ENCODE results near the gene MAPK8. TPM values are rescaled to one million over a fixed set of nuclear protein-coding genes. Genes with fewer than 3 reads are reported as not detected.

Gene MAPK8
- total and polyA plus RNA-seq, 9 of the 15 experiments (the other 6 are each of a cell fraction or from before 2014, with no cell fraction given) = 6.4 to 159 (median 71.0) TPM

DNA sequence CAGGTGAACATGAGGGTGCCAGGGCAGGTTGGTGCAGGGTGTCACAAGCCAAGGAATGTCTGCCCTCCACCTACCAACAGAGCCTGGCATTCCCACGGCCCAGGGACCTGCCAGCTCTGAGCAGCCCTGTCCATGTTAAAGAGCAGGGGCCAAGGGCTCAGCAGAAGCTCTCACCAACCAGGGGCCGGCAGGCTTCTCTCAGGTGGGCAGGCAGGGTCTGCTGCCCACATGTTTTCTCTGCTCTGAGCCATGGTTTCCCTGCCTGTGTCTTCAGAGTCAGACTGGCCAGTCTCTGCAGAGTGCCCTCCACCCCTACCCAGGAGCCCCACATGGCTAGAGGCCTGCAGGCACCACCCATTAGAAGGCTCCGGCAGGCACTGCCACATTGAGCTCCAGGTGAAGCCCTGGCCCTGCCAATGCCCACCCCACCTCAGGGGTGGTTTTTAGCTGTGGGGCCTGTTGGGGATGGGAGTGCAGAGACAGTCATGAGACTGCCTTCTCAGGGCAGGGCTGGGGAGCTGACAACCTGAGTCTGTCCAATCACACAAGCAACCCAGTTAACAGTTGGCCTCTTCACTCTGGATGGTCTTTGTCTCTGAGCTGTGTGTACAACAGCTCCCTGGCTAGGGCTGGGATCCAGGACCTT lies 162.5 kb downstream of the MAPK8 start (continued):
- TF ChIP-seq, protein P1, sequence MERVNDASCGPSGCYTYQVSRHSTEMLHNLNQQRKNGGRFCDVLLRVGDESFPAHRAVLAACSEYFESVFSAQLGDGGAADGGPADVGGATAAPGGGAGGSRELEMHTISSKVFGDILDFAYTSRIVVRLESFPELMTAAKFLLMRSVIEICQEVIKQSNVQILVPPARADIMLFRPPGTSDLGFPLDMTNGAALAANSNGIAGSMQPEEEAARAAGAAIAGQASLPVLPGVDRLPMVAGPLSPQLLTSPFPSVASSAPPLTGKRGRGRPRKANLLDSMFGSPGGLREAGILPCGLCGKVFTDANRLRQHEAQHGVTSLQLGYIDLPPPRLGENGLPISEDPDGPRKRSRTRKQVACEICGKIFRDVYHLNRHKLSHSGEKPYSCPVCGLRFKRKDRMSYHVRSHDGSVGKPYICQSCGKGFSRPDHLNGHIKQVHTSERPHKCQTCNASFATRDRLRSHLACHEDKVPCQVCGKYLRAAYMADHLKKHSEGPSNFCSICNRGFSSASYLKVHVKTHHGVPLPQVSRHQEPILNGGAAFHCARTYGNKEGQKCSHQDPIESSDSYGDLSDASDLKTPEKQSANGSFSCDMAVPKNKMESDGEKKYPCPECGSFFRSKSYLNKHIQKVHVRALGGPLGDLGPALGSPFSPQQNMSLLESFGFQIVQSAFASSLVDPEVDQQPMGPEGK (CRISPR knock-in tag; IDR thresholded peaks at IDR 0.05; ENCODE audit: borderline replicate concordance) = 0 out of 2 replicates have a peak, but pooled peaks have one; percentile 65
- TF ChIP-seq, protein P2, sequence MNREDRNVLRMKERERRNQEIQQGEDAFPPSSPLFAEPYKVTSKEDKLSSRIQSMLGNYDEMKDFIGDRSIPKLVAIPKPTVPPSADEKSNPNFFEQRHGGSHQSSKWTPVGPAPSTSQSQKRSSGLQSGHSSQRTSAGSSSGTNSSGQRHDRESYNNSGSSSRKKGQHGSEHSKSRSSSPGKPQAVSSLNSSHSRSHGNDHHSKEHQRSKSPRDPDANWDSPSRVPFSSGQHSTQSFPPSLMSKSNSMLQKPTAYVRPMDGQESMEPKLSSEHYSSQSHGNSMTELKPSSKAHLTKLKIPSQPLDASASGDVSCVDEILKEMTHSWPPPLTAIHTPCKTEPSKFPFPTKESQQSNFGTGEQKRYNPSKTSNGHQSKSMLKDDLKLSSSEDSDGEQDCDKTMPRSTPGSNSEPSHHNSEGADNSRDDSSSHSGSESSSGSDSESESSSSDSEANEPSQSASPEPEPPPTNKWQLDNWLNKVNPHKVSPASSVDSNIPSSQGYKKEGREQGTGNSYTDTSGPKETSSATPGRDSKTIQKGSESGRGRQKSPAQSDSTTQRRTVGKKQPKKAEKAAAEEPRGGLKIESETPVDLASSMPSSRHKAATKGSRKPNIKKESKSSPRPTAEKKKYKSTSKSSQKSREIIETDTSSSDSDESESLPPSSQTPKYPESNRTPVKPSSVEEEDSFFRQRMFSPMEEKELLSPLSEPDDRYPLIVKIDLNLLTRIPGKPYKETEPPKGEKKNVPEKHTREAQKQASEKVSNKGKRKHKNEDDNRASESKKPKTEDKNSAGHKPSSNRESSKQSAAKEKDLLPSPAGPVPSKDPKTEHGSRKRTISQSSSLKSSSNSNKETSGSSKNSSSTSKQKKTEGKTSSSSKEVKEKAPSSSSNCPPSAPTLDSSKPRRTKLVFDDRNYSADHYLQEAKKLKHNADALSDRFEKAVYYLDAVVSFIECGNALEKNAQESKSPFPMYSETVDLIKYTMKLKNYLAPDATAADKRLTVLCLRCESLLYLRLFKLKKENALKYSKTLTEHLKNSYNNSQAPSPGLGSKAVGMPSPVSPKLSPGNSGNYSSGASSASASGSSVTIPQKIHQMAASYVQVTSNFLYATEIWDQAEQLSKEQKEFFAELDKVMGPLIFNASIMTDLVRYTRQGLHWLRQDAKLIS (CRISPR knock-in tag; IDR thresholded peaks at IDR 0.05) = no peak
- TF ChIP-seq, protein P3, sequence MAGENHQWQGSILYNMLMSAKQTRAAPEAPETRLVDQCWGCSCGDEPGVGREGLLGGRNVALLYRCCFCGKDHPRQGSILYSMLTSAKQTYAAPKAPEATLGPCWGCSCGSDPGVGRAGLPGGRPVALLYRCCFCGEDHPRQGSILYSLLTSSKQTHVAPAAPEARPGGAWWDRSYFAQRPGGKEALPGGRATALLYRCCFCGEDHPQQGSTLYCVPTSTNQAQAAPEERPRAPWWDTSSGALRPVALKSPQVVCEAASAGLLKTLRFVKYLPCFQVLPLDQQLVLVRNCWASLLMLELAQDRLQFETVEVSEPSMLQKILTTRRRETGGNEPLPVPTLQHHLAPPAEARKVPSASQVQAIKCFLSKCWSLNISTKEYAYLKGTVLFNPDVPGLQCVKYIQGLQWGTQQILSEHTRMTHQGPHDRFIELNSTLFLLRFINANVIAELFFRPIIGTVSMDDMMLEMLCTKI (IDR thresholded peaks at IDR 0.05; ENCODE audit: partially characterized antibody) = no peak
- TF ChIP-seq PYGO2 (tag; IDR thresholded peaks at IDR 0.05) = peak; percentile 59; the same call in 1 of the 2 replicates
- TF ChIP-seq JUN (IDR thresholded peaks at IDR 0.05; ENCODE audit: borderline replicate concordance, low read depth, low read length) = no peak
- no peak for TF ChIP-seq JUN (CRISPR knock-in tag; IDR thresholded peaks at IDR 0.05; ENCODE audit: borderline replicate concordance)
- TF ChIP-seq GABPB1 (CRISPR knock-in tag; IDR thresholded peaks at IDR 0.05) = peak; percentile 53; the same call in 1 of the 2 replicates
- 0 out of 2 replicates have a peak, but pooled peaks have one; percentile 25 for TF ChIP-seq CBX1 (IDR thresholded peaks at IDR 0.05; ENCODE audit: low read depth)
- TF ChIP-seq ELF2 (CRISPR knock-in tag; IDR thresholded peaks at IDR 0.05) = peak; percentile 41; the same call in 1 of the 2 replicates
- TF ChIP-seq ARNT (IDR thresholded peaks at IDR 0.05) = no peak
- no peak for TF ChIP-seq MEF2A (IDR thresholded peaks at IDR 0.05; ENCODE audit: control insufficient read depth, low read depth, low read length)
- no peak for TF ChIP-seq KAT8 (IDR thresholded peaks at IDR 0.05; ENCODE audit: low read depth)
- TF ChIP-seq, protein P4, sequence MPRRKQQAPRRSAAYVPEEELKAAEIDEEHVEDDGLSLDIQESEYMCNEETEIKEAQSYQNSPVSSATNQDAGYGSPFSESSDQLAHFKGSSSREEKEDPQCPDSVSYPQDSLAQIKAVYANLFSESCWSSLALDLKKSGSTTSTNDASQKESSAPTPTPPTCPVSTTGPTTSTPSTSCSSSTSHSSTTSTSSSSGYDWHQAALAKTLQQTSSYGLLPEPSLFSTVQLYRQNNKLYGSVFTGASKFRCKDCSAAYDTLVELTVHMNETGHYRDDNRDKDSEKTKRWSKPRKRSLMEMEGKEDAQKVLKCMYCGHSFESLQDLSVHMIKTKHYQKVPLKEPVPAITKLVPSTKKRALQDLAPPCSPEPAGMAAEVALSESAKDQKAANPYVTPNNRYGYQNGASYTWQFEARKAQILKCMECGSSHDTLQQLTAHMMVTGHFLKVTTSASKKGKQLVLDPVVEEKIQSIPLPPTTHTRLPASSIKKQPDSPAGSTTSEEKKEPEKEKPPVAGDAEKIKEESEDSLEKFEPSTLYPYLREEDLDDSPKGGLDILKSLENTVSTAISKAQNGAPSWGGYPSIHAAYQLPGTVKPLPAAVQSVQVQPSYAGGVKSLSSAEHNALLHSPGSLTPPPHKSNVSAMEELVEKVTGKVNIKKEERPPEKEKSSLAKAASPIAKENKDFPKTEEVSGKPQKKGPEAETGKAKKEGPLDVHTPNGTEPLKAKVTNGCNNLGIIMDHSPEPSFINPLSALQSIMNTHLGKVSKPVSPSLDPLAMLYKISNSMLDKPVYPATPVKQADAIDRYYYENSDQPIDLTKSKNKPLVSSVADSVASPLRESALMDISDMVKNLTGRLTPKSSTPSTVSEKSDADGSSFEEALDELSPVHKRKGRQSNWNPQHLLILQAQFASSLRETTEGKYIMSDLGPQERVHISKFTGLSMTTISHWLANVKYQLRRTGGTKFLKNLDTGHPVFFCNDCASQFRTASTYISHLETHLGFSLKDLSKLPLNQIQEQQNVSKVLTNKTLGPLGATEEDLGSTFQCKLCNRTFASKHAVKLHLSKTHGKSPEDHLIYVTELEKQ (CRISPR knock-in tag; IDR thresholded peaks at IDR 0.05) = peak; percentile 42; the same call in 1 of the 2 replicates
- no peak for TF ChIP-seq FOXJ2 (tag; IDR thresholded peaks at IDR 0.05)
- TF ChIP-seq KLF6 (CRISPR knock-in tag; IDR thresholded peaks at IDR 0.05; ENCODE audit: borderline replicate concordance) = peak; percentile 76
- peak; percentile 77 for TF ChIP-seq NFRKB (IDR thresholded peaks at IDR 0.05; ENCODE audit: low read depth)
- peak; percentile 57; the same call in 1 of the 2 replicates for TF ChIP-seq ZFP1 (CRISPR knock-in tag; IDR thresholded peaks at IDR 0.05)

Data from K562 (cell line).